Muscle layer of duodenum (tissue), 2 donors: ENCODE data around the gene BCAS4.

Experiments
- H3K27ac ChIP-seq: one replicate; pipeline ENCODE4 v1.7.0; 2013; ENCODE audit warnings: mild to moderate bottlenecking, low read length
- H3K27me3 ChIP-seq: one replicate; pipeline ENCODE4 v1.7.0; 2013; ENCODE audit warnings: low read depth, mild to moderate bottlenecking, control low read depth, low read length
- H3K36me3 ChIP-seq, 2 donors: one replicate each; pipeline ENCODE4 v1.7.0; 2013; ENCODE audit warnings: low read length in 2 of 2, control low read depth in 1 of 2, mild to moderate bottlenecking in 1 of 2; ENCODE audit not compliant: insufficient read depth in 2 of 2, control insufficient read depth in 1 of 2
- H3K4me1 ChIP-seq, 2 donors: one replicate each; pipeline ENCODE4 v1.7.0; 2013; ENCODE audit warnings: low read length in 2 of 2, mild to moderate bottlenecking in 2 of 2, control low read depth in 1 of 2, moderate library complexity in 1 of 2; ENCODE audit not compliant: insufficient read depth in 2 of 2, control insufficient read depth in 1 of 2
- H3K4me3 ChIP-seq, 2 donors: one replicate each; pipeline ENCODE4 v1.7.0; 2013; ENCODE audit warnings: low read length in 2 of 2, low read depth in 1 of 2, mild to moderate bottlenecking in 1 of 2
- H3K9me3 ChIP-seq, 2 donors: one replicate each; pipeline ENCODE4 v1.7.0; 2013; ENCODE audit warnings: low read length in 2 of 2, control low read depth in 1 of 2, mild to moderate bottlenecking in 1 of 2; ENCODE audit not compliant: control insufficient read depth in 1 of 2
- donor health status: healthy.

The BCAS4 gene

DNA sequence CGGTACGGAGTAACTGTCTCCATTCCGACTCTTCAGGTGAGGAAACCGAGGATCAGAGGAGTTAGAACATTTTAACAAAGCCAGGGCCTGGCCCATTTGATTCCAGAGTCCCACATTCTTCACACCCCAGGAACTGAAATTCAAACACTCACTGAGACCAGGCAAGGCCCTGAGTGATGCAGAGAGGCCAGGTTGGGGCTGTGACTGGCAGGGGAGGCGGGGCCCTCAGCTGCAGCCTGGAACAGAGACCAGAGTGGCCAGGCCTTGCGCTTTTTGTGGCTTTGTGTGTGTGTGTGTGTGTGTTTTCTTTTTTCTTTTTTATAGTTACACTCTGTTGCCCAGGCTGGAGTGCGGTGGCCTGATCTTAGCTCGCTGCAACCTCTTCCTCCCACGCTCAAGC, 57.2 kb downstream of the BCAS4 start:
- Histone ChIP-seq H3K9me3 (no peaks in the 10 kb centered on the region), H3K4me3 (no peak overlapping the region), H3K27me3 (no peaks in the 10 kb centered on the region), H3K36me3 (no peaks in the 10 kb centered on the region), H3K27ac (no peak overlapping the region), H3K4me1 (peaks cover 6 to 14% of the 10 kb centered on the region in 2 donors)

- no peaks in the 10 kb centered on the region for H3K27me3 ChIP-seq
- no peaks in the 10 kb centered on the region for H3K36me3 ChIP-seq
- H3K9me3 ChIP-seq: no peaks in the 10 kb centered on the region
- no peak overlapping the region for H3K4me3 ChIP-seq
- no peaks in the 10 kb centered on the region for H3K4me1 ChIP-seq
- H3K27ac ChIP-seq: no peak overlapping the region
Measured at GRCh38 chr20:50854506-50855249, 59.8 kb downstream of the BCAS4 start.

DNA sequence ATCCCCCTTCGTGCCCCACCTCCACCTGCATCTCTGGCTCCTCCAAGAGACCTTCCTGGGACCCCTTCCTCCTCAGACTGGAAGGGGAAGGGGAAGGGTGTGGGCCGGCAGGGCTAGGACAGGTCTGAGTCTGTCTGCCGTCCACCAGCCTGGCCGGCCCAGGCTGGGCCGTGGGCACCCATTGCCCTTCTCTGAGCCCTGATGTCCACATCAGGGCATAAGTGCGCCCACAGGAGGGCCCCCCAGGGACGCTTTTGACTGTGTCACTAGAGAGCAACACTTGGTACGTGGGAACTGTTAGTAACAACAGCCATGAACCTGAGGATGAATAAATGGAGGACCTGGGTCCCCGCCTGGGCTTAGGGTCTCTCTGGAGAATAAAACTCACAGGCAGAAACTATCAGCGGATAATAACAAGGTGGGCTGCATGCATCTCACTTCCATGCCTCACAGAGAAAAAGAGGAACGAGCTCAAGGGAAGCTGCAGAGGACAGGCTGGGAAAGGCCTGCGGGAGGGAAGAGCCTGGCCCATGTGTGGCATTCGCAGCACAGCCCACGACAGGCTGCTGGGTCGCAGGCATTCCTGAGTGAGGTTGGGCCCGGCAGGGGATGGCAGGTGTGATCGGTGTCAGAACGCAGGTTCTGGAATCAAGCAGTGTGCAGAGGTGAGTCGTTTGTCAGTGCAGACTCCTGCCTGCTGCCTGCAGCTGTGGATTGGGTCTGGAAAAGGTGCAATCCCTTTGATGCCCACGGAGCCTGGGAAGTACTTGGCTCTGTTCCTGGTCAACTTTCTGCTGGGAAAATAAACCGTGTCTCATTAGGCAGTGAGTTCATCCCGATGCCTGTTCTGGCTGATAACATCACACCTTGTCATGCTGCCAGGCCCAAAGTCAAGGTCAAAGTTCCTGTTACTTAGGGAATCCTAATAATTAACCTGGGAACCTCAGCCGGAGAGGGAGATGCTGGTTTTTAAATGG, 60.9 kb downstream of the BCAS4 start:
- Histone ChIP-seq H3K4me3 (no peak overlapping the region), H3K4me1 (no peaks in the 10 kb centered on the region), H3K36me3 (no peaks in the 10 kb centered on the region), H3K27me3 (no peaks in the 10 kb centered on the region), H3K9me3 (no peaks in the 10 kb centered on the region), H3K27ac (no peak overlapping the region)

- no peak overlapping the region for H3K4me3 ChIP-seq
- no peaks in the 10 kb centered on the region for H3K36me3 ChIP-seq
- H3K27me3 ChIP-seq: no peaks in the 10 kb centered on the region
- no peaks in the 10 kb centered on the region for H3K4me1 ChIP-seq
- H3K27ac ChIP-seq: no peak overlapping the region
- H3K9me3 ChIP-seq: no peaks in the 10 kb centered on the region
Measured at GRCh38 chr20:50856475-50857041, 61.7 kb downstream of the BCAS4 start.

DNA sequence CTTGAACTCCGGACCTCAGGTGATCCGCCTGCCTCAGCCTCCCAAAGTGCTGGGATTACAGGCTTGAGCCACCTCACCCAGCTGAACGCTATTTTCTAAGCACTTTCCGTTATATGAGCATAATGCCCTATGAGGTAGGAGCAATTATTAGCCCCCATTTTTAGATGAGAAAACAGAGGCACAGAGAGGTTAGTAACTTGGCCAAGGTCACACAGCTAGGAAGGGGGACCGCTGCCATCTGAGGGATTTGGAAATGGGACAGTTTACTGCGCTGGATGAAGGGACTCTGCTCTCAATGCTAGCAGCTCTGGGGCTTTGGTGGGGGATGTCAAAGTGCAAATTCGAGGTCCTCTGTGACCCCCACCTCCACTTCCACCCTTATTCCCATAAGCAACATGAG, 62.5 kb downstream of the BCAS4 start:
- Histone ChIP-seq H3K27ac (no peak overlapping the region), H3K36me3 (no peaks in the 10 kb centered on the region), H3K4me3 (no peak overlapping the region), H3K4me1 (no peaks in the 10 kb centered on the region), H3K9me3 (no peaks in the 10 kb centered on the region), H3K27me3 (no peaks in the 10 kb centered on the region)

- Histone ChIP-seq H3K4me1 (no peaks in the 10 kb centered on the region), H3K36me3 (no peaks in the 10 kb centered on the region), H3K4me3 (no peak overlapping the region), H3K27me3 (no peaks in the 10 kb centered on the region), H3K9me3 (no peaks in the 10 kb centered on the region), H3K27ac (no peak overlapping the region)
Measured at GRCh38 chr20:50858525-50858924, 63.7 kb downstream of the BCAS4 start.

GRCh38 chr20:50859161-50859560, 64.3 kb downstream of the BCAS4 start:
- Histone ChIP-seq H3K27me3 (no peaks in the 10 kb centered on the region), H3K36me3 (no peaks in the 10 kb centered on the region), H3K4me1 (no peaks in the 10 kb centered on the region)

GRCh38 chr20:50861012-50861411, 66.2 kb downstream of the BCAS4 start:
- Histone ChIP-seq H3K4me3 (no peak overlapping the region), H3K27ac (no peak overlapping the region), H3K9me3 (no peaks in the 10 kb centered on the region), H3K36me3 (no peaks in the 10 kb centered on the region), H3K4me1 (no peaks in the 10 kb centered on the region), H3K27me3 (no peaks in the 10 kb centered on the region)

More at GRCh38 chr20:50859161-50859560, 64.3 kb downstream of the BCAS4 start:
- no peak overlapping the region for H3K27ac ChIP-seq
- no peaks in the 10 kb centered on the region for H3K9me3 ChIP-seq
- H3K4me3 ChIP-seq: no peak overlapping the region

- no peaks in the 10 kb centered on the region for H3K27me3 ChIP-seq
Measured at GRCh38 chr20:50862546-50862945, 67.7 kb downstream of the BCAS4 start.

GRCh38 chr20:50865114-50865513, 70.3 kb downstream of the BCAS4 start:
- H3K4me3 ChIP-seq: no peak overlapping the region
- no peaks in the 10 kb centered on the region for H3K9me3 ChIP-seq
- H3K36me3 ChIP-seq: no peaks in the 10 kb centered on the region
- H3K4me1 ChIP-seq: no peaks in the 10 kb centered on the region
- no peaks in the 10 kb centered on the region for H3K27me3 ChIP-seq
- no peak overlapping the region for H3K27ac ChIP-seq

More at GRCh38 chr20:50862546-50862945, 67.7 kb downstream of the BCAS4 start:
- H3K9me3 ChIP-seq: no peaks in the 10 kb centered on the region
- H3K4me3 ChIP-seq: no peak overlapping the region
- no peaks in the 10 kb centered on the region for H3K36me3 ChIP-seq
- no peaks in the 10 kb centered on the region for H3K4me1 ChIP-seq
- no peak overlapping the region for H3K27ac ChIP-seq

- Histone ChIP-seq H3K4me1 (no peaks in the 10 kb centered on the region), H3K27ac (no peak overlapping the region)
Measured at GRCh38 chr20:50865591-50865990, 70.7 kb downstream of the BCAS4 start.

More at GRCh38 chr20:50865591-50865990, 70.7 kb downstream of the BCAS4 start:
- H3K4me3 ChIP-seq: no peak overlapping the region
- no peaks in the 10 kb centered on the region for H3K27me3 ChIP-seq
- H3K36me3 ChIP-seq: no peaks in the 10 kb centered on the region
- H3K9me3 ChIP-seq: no peaks in the 10 kb centered on the region
